ENCODE results near the gene CFAP299. TPM values are rescaled to one million over a fixed set of nuclear protein-coding genes. Genes with fewer than 3 reads are reported as not detected.

The CFAP299 gene
- total RNA-seq, 1 donor from 2014 or later, result 1.9 TPM

GRCh38 chr4:80495865-80496264 lies 160.3 kb downstream of the CFAP299 start:
- no peak for DNase-seq (ENCODE audit: low read depth)

- DNase-seq (ENCODE audit: low read depth), result no peak
Observed at GRCh38 chr4:80498725-80499124, 163.2 kb downstream of the CFAP299 start.

GRCh38 chr4:80500613-80501012 lies 165.1 kb downstream of the CFAP299 start:
- DNase-seq (ENCODE audit: low read depth), result peak; percentile 55

- DNase-seq (ENCODE audit: low read depth), result no peak
Observed at GRCh38 chr4:80507077-80507476, 171.5 kb downstream of the CFAP299 start.

- no peak for DNase-seq (ENCODE audit: low read depth)
Observed at GRCh38 chr4:80507507-80507906, 172.0 kb downstream of the CFAP299 start.

- DNase-seq (ENCODE audit: low read depth), result no peak
Observed at GRCh38 chr4:80515496-80515895, 180.0 kb downstream of the CFAP299 start.

GRCh38 chr4:80521438-80521837 lies 185.9 kb downstream of the CFAP299 start:
- DNase-seq (ENCODE audit: low read depth), result no peak

GRCh38 chr4:80526697-80527096 lies 191.2 kb downstream of the CFAP299 start:
- no peak for DNase-seq (ENCODE audit: low read depth)

- peak; percentile 11 for DNase-seq (ENCODE audit: low read depth)
Observed at GRCh38 chr4:80529026-80529425, 193.5 kb downstream of the CFAP299 start.

- no peak for DNase-seq (ENCODE audit: low read depth)
Observed at GRCh38 chr4:80532674-80533333, 197.3 kb downstream of the CFAP299 start.

- peak; percentile 4 for DNase-seq (ENCODE audit: low read depth)
Observed at GRCh38 chr4:80535551-80535950, 200.0 kb downstream of the CFAP299 start.

GRCh38 chr4:80538276-80538926 lies 202.9 kb downstream of the CFAP299 start:
- DNase-seq (ENCODE audit: low read depth), result no peak

- no peak for DNase-seq (ENCODE audit: low read depth)
Observed at GRCh38 chr4:80539190-80539589, 203.7 kb downstream of the CFAP299 start.

- no peak for DNase-seq (ENCODE audit: low read depth)
Observed at GRCh38 chr4:80540349-80540748, 204.8 kb downstream of the CFAP299 start.

GRCh38 chr4:80540785-80541469 lies 205.4 kb downstream of the CFAP299 start:
- peak; percentile 14 for DNase-seq (ENCODE audit: low read depth)

GRCh38 chr4:80542747-80543146 lies 207.2 kb downstream of the CFAP299 start:
- no peak for DNase-seq (ENCODE audit: low read depth)

- no peak for DNase-seq (ENCODE audit: low read depth)
Observed at GRCh38 chr4:80560337-80560736, 224.8 kb downstream of the CFAP299 start.

GRCh38 chr4:80566203-80566872 lies 230.8 kb downstream of the CFAP299 start:
- no peak for DNase-seq (ENCODE audit: low read depth)

GRCh38 chr4:80568891-80569290 lies 233.4 kb downstream of the CFAP299 start:
- DNase-seq (ENCODE audit: low read depth), result no peak

- peak; percentile 22 for DNase-seq (ENCODE audit: low read depth)
Observed at GRCh38 chr4:80576796-80577195, 241.3 kb downstream of the CFAP299 start.

- DNase-seq (ENCODE audit: low read depth), result no peak
Observed at GRCh38 chr4:80578001-80578400, 242.5 kb downstream of the CFAP299 start.

- DNase-seq (ENCODE audit: low read depth), result no peak
Observed at GRCh38 chr4:80585542-80585941, 250.0 kb downstream of the CFAP299 start.

Measured in myocyte (in vitro differentiated cells).